GM15510 (cell line): ENCODE data around the gene PDE11A.

Experiments used
- POLR2A ChIP-seq: IDR thresholded peaks from 3 replicates; pipeline ENCODE4 v1.6.1; 2011; ENCODE audit warnings: borderline replicate concordance; ENCODE audit not compliant: insufficient read length; ENCODE audit errors: extremely low read depth

Gene PDE11A

DNA sequence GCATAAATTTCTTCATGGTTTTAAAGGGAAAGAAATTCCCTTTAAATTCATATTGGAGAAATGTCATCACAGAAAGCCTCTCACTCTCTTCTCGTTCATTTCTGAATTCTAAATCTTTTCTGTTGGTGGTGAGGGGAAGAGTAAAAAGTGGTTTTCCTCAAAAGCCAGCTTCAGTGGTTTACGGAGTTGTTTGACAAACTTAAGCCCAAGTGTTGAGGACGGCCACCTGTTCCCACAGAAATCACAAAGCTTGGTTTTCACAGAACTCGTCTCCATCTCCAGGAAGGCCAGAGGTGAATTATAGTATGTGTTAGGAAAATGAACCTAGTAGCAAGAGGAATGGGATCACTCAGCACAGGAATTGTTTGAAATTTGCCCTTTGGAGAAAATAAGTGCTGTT lies 316.2 kb downstream of the PDE11A start:
- no peak for TF ChIP-seq POLR2A

- no peak for TF ChIP-seq POLR2A
These were observed 318.1 kb downstream of the PDE11A start for GRCh38 chr2:177754492-177754873.

DNA sequence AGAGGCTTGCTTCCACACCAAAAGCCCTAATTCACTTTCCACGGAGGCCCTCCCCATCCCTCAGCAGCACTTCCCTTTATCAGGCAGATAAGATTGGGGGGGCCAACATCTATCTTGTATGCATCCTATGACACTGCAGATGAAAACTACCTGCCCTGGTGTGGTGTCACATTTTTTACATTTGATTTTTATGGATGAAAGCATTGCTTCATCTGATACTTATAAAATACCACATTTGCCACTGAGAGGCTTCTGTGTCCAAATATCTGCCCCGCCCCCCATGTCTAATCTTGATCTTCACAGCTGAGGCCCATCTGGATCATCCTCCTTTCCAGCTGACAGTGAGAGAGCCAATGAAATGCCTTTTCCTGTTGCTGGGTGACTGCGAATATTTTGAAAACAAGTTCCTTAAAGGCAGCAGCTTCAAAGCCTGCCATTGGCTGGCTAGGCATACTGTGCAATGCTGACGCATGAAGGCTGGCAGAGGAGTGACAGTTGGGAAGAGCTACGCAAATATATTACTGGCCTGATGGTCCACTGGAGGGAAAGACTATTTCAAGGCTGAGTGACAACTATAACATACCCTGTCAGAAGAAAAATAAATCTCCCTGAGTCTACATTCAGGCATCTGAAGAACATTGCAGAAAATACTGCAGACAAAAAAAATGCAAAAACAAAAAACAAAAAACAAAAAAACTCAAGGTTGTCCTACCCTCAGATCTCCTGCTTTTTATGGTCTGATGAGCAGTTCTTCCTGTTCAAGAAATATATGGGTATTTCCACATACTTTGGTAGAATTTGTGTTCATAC lies 318.7 kb downstream of the PDE11A start:
- no peak for TF ChIP-seq POLR2A

- TF ChIP-seq POLR2A = no peak
These were observed 324.2 kb downstream of the PDE11A start for GRCh38 chr2:177748360-177748759.

GRCh38 chr2:177747384-177747783 lies 325.2 kb downstream of the PDE11A start:
- TF ChIP-seq POLR2A = no peak

- no peak for TF ChIP-seq POLR2A
These were observed 326.2 kb downstream of the PDE11A start for GRCh38 chr2:177746358-177746757.

DNA sequence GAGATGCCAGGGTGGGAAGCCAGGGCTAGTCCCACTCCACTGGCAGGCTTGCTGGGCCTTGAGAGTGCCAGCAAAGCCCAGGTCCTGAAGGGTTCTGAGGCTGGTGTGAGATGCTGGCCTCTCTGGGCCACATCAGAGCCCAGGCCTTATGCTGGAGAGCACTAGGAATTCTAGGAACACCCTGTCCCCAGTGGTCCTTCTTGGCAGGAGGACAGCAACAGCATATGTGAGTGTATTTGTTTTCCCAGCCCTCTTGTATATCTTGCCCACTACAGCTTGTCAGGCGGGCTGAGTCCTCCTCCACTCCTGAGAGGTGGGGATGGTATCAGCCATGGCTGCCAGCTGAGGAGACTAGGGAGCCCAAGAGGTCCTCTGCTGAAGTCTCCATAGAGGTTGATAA lies 327.0 kb downstream of the PDE11A start:
- no peak for TF ChIP-seq POLR2A

- no peak for TF ChIP-seq POLR2A
These were observed 329.7 kb downstream of the PDE11A start for GRCh38 chr2:177742851-177743250.

GRCh38 chr2:177741866-177742265 lies 330.7 kb downstream of the PDE11A start:
- TF ChIP-seq POLR2A = no peak

- no peak for TF ChIP-seq POLR2A
These were observed 331.9 kb downstream of the PDE11A start for GRCh38 chr2:177740700-177741099.

DNA sequence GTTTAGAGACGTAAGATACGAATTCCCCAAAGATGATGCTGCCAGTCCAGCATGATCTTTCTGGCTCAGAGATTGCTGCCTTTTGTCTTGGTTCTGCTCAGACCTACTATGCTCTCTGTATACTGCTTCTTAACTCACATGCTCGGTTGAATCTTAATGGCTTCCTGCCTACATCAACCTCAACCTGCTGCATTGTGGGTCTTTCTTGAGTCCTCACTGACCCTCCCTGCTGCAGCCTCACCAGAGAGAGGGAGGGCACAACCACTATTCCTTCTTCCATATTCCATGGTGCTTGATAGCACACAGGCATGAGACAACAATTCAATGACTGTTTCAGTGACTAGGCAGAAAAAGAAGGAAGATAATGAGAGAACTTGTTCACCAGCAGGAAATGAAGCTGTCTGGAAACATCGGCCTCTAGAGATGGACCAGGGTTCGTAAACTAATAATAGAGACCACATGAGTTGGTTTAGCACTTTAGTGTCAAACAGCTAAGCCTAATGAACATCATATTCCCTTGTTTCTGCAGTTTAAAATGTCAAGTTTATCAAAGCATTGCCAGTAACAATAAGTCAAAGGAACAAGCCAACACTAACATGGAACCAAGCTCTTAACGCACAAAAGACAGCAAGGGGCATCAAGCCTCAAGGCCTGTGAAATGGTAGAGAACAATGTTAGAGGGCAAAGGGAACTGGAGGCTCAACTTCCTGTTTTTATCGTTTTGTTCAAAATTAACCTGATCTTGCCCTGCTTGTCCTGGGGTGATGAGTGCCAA lies 333.9 kb downstream of the PDE11A start:
- TF ChIP-seq POLR2A = no peak

DNA sequence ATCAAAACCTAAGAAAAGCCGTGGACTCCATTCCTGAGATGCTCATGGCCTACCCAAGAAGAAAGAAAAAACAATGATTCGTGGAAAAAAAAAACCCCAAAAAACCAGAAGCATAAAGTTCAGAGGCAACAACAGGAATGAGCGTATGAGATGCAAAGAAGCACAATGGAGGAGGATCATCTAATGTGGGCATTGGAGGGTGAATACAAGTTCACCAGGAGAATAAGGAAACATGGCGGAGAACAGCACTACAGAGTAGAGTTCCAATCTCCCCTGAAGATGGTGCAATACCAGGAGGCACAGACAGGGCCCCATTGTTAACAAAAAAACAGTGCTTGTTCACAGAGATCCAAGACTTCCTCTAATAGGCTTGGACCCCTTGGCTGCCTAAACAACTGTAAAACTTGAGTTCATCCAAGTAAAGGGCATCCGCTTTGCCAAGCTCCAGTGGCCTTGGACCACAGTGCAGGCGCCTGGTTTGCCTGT lies 337.2 kb downstream of the PDE11A start:
- TF ChIP-seq POLR2A = no peak

GRCh38 chr2:177733322-177733855 lies 339.2 kb downstream of the PDE11A start:
- TF ChIP-seq POLR2A = no peak

GRCh38 chr2:177731384-177731783 lies 341.2 kb downstream of the PDE11A start:
- no peak for TF ChIP-seq POLR2A

GRCh38 chr2:177730792-177731191 lies 341.8 kb downstream of the PDE11A start:
- no peak for TF ChIP-seq POLR2A

DNA sequence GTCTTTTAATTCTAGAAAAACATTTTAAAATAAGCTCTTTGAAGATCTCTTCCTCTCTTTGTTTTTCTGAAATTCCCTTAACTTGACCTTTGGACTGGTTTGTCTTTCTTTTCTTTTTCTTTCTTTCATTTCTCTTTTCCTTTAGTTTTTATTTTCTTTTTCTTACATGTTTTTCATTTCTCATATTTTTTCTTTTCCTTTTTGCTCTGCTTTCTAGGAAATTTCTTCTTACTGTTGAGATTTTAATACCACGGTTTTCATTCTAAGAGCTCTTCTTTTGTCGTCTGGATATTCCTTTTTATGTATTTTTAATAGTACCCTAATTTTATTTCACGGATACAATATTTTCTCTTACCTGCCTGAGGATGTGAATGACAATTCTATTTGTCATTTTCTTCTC lies 342.2 kb downstream of the PDE11A start:
- no peak for TF ChIP-seq POLR2A

- no peak for TF ChIP-seq POLR2A
These were observed 343.7 kb downstream of the PDE11A start for GRCh38 chr2:177728920-177729319.

GRCh38 chr2:177728399-177728765 lies 344.2 kb downstream of the PDE11A start:
- no peak for TF ChIP-seq POLR2A
